ENCODE measurements around the gene OR10T2. TPM values are rescaled to one million over a fixed set of nuclear protein-coding genes. Genes with fewer than 3 reads are reported as not detected.

Gene OR10T2
- total RNA-seq, 2 experiments from 2014 or later = not detected

GRCh38 chr1:158425027-158425426 is 25.8 kb upstream of the OR10T2 start:
- intact Hi-C loops (cut with micrococcal nuclease) = no loop called here
- no peak overlapping the region for H3K4me3 Mint-ChIP-seq
- H3K27ac Mint-ChIP-seq = no peak overlapping the region
- ChIA-PET CTCF (no interaction called here), POLR2A (no interaction called here)
- DNase-seq = no peak
- no peaks in the 10 kb centered on the region for H3K36me3 Mint-ChIP-seq (ENCODE audit: low read depth)
- peaks cover 2% of the 10 kb centered on the region for H3K9me3 Mint-ChIP-seq
- peaks cover 5% of the 10 kb centered on the region for H3K27me3 Mint-ChIP-seq
- TF ChIP-seq CTCF (IDR thresholded peaks at IDR 0.05) = no peak
- no peaks in the 10 kb centered on the region for H3K4me1 Mint-ChIP-seq (ENCODE audit: low read depth)
- no peak for ATAC-seq

- TF ChIP-seq CTCF (IDR thresholded peaks at IDR 0.05) = no peak
- H3K36me3 Mint-ChIP-seq (ENCODE audit: low read depth) = no peaks in the 10 kb centered on the region
- intact Hi-C loops (cut with micrococcal nuclease) = no loop called here
- H3K4me1 Mint-ChIP-seq (ENCODE audit: low read depth) = no peaks in the 10 kb centered on the region
- DNase-seq = no peak
- H3K27me3 Mint-ChIP-seq = no peaks in the 10 kb centered on the region
- no peaks in the 10 kb centered on the region for H3K9me3 Mint-ChIP-seq
- ChIA-PET CTCF (no interaction called here), POLR2A (no interaction called here)
- H3K27ac Mint-ChIP-seq = no peak overlapping the region
- ATAC-seq = no peak
- H3K4me3 Mint-ChIP-seq = no peak overlapping the region
These were observed 22.9 kb upstream of the OR10T2 start for GRCh38 chr1:158422212-158422611.

GRCh38 chr1:158417586-158417985 is 18.3 kb upstream of the OR10T2 start:
- H3K36me3 Mint-ChIP-seq (ENCODE audit: low read depth) = no peaks in the 10 kb centered on the region

GRCh38 chr1:158414651-158415345 is 15.5 kb upstream of the OR10T2 start:
- ATAC-seq (no peak), DNase-seq (no peak)
- H3K9me3 Mint-ChIP-seq = no peaks in the 10 kb centered on the region
- H3K4me3 Mint-ChIP-seq = no peak overlapping the region
- H3K27ac Mint-ChIP-seq = no peak overlapping the region
- H3K27me3 Mint-ChIP-seq = no peaks in the 10 kb centered on the region
- intact Hi-C loops (cut with micrococcal nuclease) = no loop called here
- H3K36me3 Mint-ChIP-seq (ENCODE audit: low read depth) = no peaks in the 10 kb centered on the region
- no peak for TF ChIP-seq CTCF (IDR thresholded peaks at IDR 0.05)
- ChIA-PET CTCF (no interaction called here), POLR2A (no interaction called here)
- H3K4me1 Mint-ChIP-seq (ENCODE audit: low read depth) = no peaks in the 10 kb centered on the region

More at GRCh38 chr1:158417586-158417985, 18.3 kb upstream of the OR10T2 start:
- TF ChIP-seq CTCF (IDR thresholded peaks at IDR 0.05) = no peak
- Mint-ChIP-seq H3K27me3 (no peaks in the 10 kb centered on the region), H3K9me3 (no peaks in the 10 kb centered on the region), H3K27ac (no peak overlapping the region), H3K4me3 (no peak overlapping the region), H3K4me1 (ENCODE audit: low read depth) (no peaks in the 10 kb centered on the region)
- CTCF ChIA-PET = no interaction called here
- DNase-seq = no peak
- ATAC-seq = no peak
- POLR2A ChIA-PET = no interaction called here
- intact Hi-C loops (cut with micrococcal nuclease) = no loop called here

- no peak overlapping the region for H3K4me3 Mint-ChIP-seq
- peaks cover 5% of the 10 kb centered on the region for H3K27me3 Mint-ChIP-seq
- H3K27ac Mint-ChIP-seq = no peak overlapping the region
- ATAC-seq = no peak
- POLR2A ChIA-PET = no interaction called here
- no peak for TF ChIP-seq CTCF (IDR thresholded peaks at IDR 0.05)
- intact Hi-C loops (cut with micrococcal nuclease) = no loop called here
- DNase-seq = peak; percentile 5
- H3K36me3 Mint-ChIP-seq (ENCODE audit: low read depth) = no peaks in the 10 kb centered on the region
- no peaks in the 10 kb centered on the region for H3K4me1 Mint-ChIP-seq (ENCODE audit: low read depth)
- no peaks in the 10 kb centered on the region for H3K9me3 Mint-ChIP-seq
- CTCF ChIA-PET = no interaction called here
These were observed 7.8 kb upstream of the OR10T2 start for GRCh38 chr1:158407092-158407491.
